GM15510 (cell line): Measurements from ENCODE around the gene RPP38.

Experiments
- POLR2A ChIP-seq: IDR thresholded peaks from 3 replicates; pipeline ENCODE4 v1.6.1; 2011; ENCODE audit warnings: borderline replicate concordance; ENCODE audit not compliant: insufficient read length; ENCODE audit errors: extremely low read depth

Gene RPP38

GRCh38 chr10:15097011-15097812 is at the start of gene RPP38:
TSS of gene RPP38 (plus strand) at chr10:15097355. CDS start at chr10:15103315, 5,960 bp downstream.
- TF ChIP-seq POLR2A, result peak; percentile 96

GRCh38 chr10:15049533-15049932 is 47.6 kb upstream of the RPP38 start:
- TF ChIP-seq POLR2A, result no peak

GRCh38 chr10:15052121-15052520 is 45.0 kb upstream of the RPP38 start:
- TF ChIP-seq POLR2A, result no peak

GRCh38 chr10:15053061-15053460 is 44.1 kb upstream of the RPP38 start:
- no peak for TF ChIP-seq POLR2A

GRCh38 chr10:15058689-15059088 is 38.5 kb upstream of the RPP38 start:
- TF ChIP-seq POLR2A, result no peak

- TF ChIP-seq POLR2A, result no peak
Measured at GRCh38 chr10:15059914-15060313, 37.2 kb upstream of the RPP38 start.

- TF ChIP-seq POLR2A, result no peak
Measured at GRCh38 chr10:15060638-15061037, 36.5 kb upstream of the RPP38 start.

GRCh38 chr10:15067154-15067553 is 30.0 kb upstream of the RPP38 start:
- no peak for TF ChIP-seq POLR2A

GRCh38 chr10:15068802-15069201 is 28.4 kb upstream of the RPP38 start:
- no peak for TF ChIP-seq POLR2A

- TF ChIP-seq POLR2A, result no peak
Measured at GRCh38 chr10:15069230-15069629, 27.9 kb upstream of the RPP38 start.

- no peak for TF ChIP-seq POLR2A
Measured at GRCh38 chr10:15072358-15072757, 24.8 kb upstream of the RPP38 start.

- no peak for TF ChIP-seq POLR2A
Measured at GRCh38 chr10:15075421-15075820, 21.7 kb upstream of the RPP38 start.

GRCh38 chr10:15083674-15084501 is 13.3 kb upstream of the RPP38 start:
- TF ChIP-seq POLR2A, result no peak

- no peak for TF ChIP-seq POLR2A
Measured at GRCh38 chr10:15084502-15084922, 12.6 kb upstream of the RPP38 start.

- TF ChIP-seq POLR2A, result no peak
Measured at GRCh38 chr10:15088428-15089261, 8.5 kb upstream of the RPP38 start, which contains the start of gene ACBD7. TSS of gene ACBD7 (minus strand) at chr10:15088776. CDS start at chr10:15088728, 48 bp downstream.

- no peak for TF ChIP-seq POLR2A
Measured at GRCh38 chr10:15091418-15091817, 5.7 kb upstream of the RPP38 start.
